HG02973 (cell line): ENCODE data around the gene OLFML2A.
"Not testable (repeated sequence)": the region's sequence is repeated elsewhere in the genome, so short reads cannot be mapped to it uniquely, and the experiment has no call there.

Experiments
- ATAC-seq: cut with Tn5 transposase; IDR thresholded peaks from one replicate; pipeline ENCODE4 v1.9.1; 2021; ENCODE audit warnings: moderate library complexity; ENCODE audit not compliant: unreplicated experiment

The OLFML2A gene

GRCh38 chr9:124818431-124819281, 41.7 kb downstream of the OLFML2A start:
- ATAC-seq, result no peak

GRCh38 chr9:124820698-124821623, 44.0 kb downstream of the OLFML2A start:
- ATAC-seq, result no peak

GRCh38 chr9:124828489-124829333, 51.8 kb downstream of the OLFML2A start:
- no peak for ATAC-seq

GRCh38 chr9:124829334-124829669, 52.4 kb downstream of the OLFML2A start:
- no peak for ATAC-seq

GRCh38 chr9:124830593-124830992, 53.7 kb downstream of the OLFML2A start:
- ATAC-seq, result no peak

- ATAC-seq, result no peak
Observed at GRCh38 chr9:124831642-124832364, 54.9 kb downstream of the OLFML2A start.

GRCh38 chr9:124834591-124834990, 57.7 kb downstream of the OLFML2A start:
- ATAC-seq, result no peak

GRCh38 chr9:124835026-124835557, 58.2 kb downstream of the OLFML2A start:
- ATAC-seq, result no peak

GRCh38 chr9:124838132-124838531, 61.2 kb downstream of the OLFML2A start:
- not testable (repeated sequence) for ATAC-seq

- ATAC-seq, result not testable (repeated sequence)
Observed at GRCh38 chr9:124838567-124839275, 61.8 kb downstream of the OLFML2A start.

- no peak for ATAC-seq
Observed at GRCh38 chr9:124839612-124840299, 62.8 kb downstream of the OLFML2A start.

GRCh38 chr9:124840300-124840833, 63.4 kb downstream of the OLFML2A start:
- ATAC-seq, result no peak

- ATAC-seq, result no peak
Observed at GRCh38 chr9:124841075-124841821, 64.3 kb downstream of the OLFML2A start.

GRCh38 chr9:124843456-124844034, 66.6 kb downstream of the OLFML2A start:
- ATAC-seq, result no peak

- no peak for ATAC-seq
Observed at GRCh38 chr9:124844291-124844690, 67.4 kb downstream of the OLFML2A start.

GRCh38 chr9:124846467-124846866, 69.5 kb downstream of the OLFML2A start:
- not testable (repeated sequence) for ATAC-seq

- ATAC-seq, result no peak
Observed at GRCh38 chr9:124846969-124847368, 70.0 kb downstream of the OLFML2A start.
